Suprapubic skin (tissue), 4 donors: ENCODE results near the gene PDP2. TPM values are rescaled to one million over a fixed set of nuclear protein-coding genes. Genes with fewer than 3 reads are reported as not detected.

Experiments used
- DNase-seq, 2 donors: peaks; one replicate each; pipeline ENCODE4 v3.0.0-alpha.2; 2019; ENCODE audit warnings: low spot score in 2 of 2
- H3K27ac ChIP-seq: fragments of 200-600 bp; sonication (generic); one replicate; pipeline ENCODE4 v1.5.1; 2019
- H3K27me3 ChIP-seq: fragments of 200-600 bp; sonication (generic); one replicate; pipeline ENCODE4 v1.5.1; 2019
- H3K36me3 ChIP-seq: fragments of 200-600 bp; sonication (generic); one replicate; pipeline ENCODE4 v1.5.1; 2019
- H3K4me1 ChIP-seq: fragments of 200-600 bp; sonication (generic); one replicate; pipeline ENCODE4 v1.5.1; 2019
- H3K4me3 ChIP-seq: fragments of 200-600 bp; sonication (generic); one replicate; pipeline ENCODE4 v1.5.1; 2019; ENCODE audit warnings: mild to moderate bottlenecking
- H3K9me3 ChIP-seq: fragments of 200-600 bp; sonication (generic); one replicate; pipeline ENCODE4 v1.5.1; 2019
- EP300 ChIP-seq: sonication (generic); formaldehyde crosslinking; IDR thresholded peaks from one replicate; pipeline ENCODE4 v1.6.1; 2017; ENCODE audit warnings: antibody characterized with exemption
- POLR2A ChIP-seq, 2 donors: fragments of 450-650 bp; IDR thresholded peaks; one replicate each; pipeline ENCODE4 v1.6.1; 2017; ENCODE audit warnings: antibody characterized with exemption in 2 of 2, mild to moderate bottlenecking in 2 of 2, moderate library complexity in 2 of 2
- POLR2AphosphoS5 ChIP-seq, 3 donors: sonication (generic); formaldehyde crosslinking; IDR thresholded peaks; one replicate each; pipeline ENCODE4 v1.6.1; 2017; ENCODE audit warnings: antibody characterized with exemption in 3 of 3
- WGBS: methylation state at CpG from one replicate; pipeline ENCODE4 v1.1.5; 2018; 5-methylcytosine and 5-hydroxymethylcytosine counted together
- total RNA-seq, 4 donors: library from RNA; depleted of rRNA; stranded (reverse); fragments of >200 nt; gene quantifications; one replicate each; pipeline ENCODE4 v1.1.0, GENCODE V29; 2016
- TF ChIP-seq, protein P1 (sequence below), 2 donors: fragments of 200-600 bp in 1 of 2; fragments of 450-650 bp in 1 of 2; sonication (generic) in 1 of 2; IDR thresholded peaks; one replicate each; pipeline ENCODE4 v1.5.1; 2016 to 2019; ENCODE audit warnings: antibody characterized with exemption in 2 of 2, mild to moderate bottlenecking in 1 of 2, moderate library complexity in 1 of 2

PDP2 gene
- total RNA-seq, 4 donors from 2014 or later: 5.0 to 8.3 (median 6.6) TPM

DNA sequence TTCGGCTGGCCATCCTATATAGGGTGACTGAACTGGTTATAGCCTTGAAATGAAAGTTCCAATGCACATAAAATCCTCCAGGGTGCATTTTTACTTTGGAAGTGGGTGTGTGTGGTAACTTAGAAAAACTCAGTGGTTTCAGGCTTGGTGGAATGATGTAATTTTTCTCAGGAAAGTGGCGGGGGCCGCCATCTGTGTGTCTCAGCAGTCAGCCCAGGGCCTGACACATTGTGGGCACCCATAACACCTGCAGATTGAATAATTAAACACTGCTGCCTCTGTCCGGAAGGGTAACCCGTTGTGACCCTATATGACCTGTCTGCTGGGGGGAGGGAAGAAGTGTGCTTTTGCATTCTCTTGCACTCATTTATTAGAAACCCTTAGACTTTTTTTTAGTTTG, 2.2 kb upstream of the PDP2 start:
- WGBS: 67% methylated on average over 5 of the region's 5 CpGs
- Histone ChIP-seq H3K9me3 (no peaks in the 10 kb centered on the region), H3K27me3 (no peaks in the 10 kb centered on the region), H3K36me3 (no peaks in the 10 kb centered on the region), H3K27ac (no peak overlapping the region), H3K4me3 (no peak overlapping the region), H3K4me1 (peaks cover 25% of the 10 kb centered on the region)
- TF ChIP-seq, protein P1, sequence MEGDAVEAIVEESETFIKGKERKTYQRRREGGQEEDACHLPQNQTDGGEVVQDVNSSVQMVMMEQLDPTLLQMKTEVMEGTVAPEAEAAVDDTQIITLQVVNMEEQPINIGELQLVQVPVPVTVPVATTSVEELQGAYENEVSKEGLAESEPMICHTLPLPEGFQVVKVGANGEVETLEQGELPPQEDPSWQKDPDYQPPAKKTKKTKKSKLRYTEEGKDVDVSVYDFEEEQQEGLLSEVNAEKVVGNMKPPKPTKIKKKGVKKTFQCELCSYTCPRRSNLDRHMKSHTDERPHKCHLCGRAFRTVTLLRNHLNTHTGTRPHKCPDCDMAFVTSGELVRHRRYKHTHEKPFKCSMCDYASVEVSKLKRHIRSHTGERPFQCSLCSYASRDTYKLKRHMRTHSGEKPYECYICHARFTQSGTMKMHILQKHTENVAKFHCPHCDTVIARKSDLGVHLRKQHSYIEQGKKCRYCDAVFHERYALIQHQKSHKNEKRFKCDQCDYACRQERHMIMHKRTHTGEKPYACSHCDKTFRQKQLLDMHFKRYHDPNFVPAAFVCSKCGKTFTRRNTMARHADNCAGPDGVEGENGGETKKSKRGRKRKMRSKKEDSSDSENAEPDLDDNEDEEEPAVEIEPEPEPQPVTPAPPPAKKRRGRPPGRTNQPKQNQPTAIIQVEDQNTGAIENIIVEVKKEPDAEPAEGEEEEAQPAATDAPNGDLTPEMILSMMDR (IDR thresholded peaks at IDR 0.05): no peak
- TF ChIP-seq POLR2A (IDR thresholded peaks at IDR 0.05) (no peak), POLR2AphosphoS5 (IDR thresholded peaks at IDR 0.05) (no peak), EP300 (no peak)
- no peak for DNase-seq

- Histone ChIP-seq H3K27me3 (no peaks in the 10 kb centered on the region), H3K9me3 (no peaks in the 10 kb centered on the region), H3K4me3 (peak overlapping the region; percentile 71), H3K4me1 (peaks cover 21% of the 10 kb centered on the region), H3K27ac (peak overlapping the region; percentile 5), H3K36me3 (peaks cover 20% of the 10 kb centered on the region)
- DNase-seq: no peak
- TF ChIP-seq EP300: no peak
- no peak for TF ChIP-seq POLR2AphosphoS5 (IDR thresholded peaks at IDR 0.05)
- WGBS: 3% methylated on average over 12 of the region's 23 CpGs
These were observed 701 bp downstream of the PDP2 start for GRCh38 chr16:66881014-66881417.

DNA sequence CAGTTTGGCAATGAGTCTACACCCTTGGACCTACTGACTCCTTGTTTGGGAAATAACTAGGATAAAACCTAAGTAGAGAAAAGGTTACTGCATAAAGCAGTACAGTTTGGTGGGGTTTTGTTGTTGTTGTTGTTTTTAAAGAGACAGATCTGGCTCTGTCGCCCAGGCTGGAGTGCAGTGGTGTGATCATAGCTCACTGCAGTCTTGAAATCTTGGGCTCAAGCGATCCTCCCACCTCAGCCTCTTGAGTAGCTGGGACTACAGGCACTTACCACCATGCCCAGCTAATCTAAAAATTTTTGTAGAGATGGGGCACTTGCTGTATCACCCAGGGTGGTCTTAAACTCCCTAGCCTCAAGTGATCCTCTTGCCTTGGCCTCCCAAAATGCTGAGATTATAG, 1.2 kb downstream of the PDP2 start:
- Histone ChIP-seq H3K27ac (no peak overlapping the region), H3K4me3 (peak overlapping the region; percentile 71), H3K27me3 (no peaks in the 10 kb centered on the region), H3K9me3 (no peaks in the 10 kb centered on the region), H3K4me1 (peaks cover 21% of the 10 kb centered on the region), H3K36me3 (peaks cover 25% of the 10 kb centered on the region)
- no peak for TF ChIP-seq POLR2A (IDR thresholded peaks at IDR 0.05)
- TF ChIP-seq EP300: no peak
- no peak for TF ChIP-seq POLR2AphosphoS5 (IDR thresholded peaks at IDR 0.05)
- TF ChIP-seq, protein P1 (IDR thresholded peaks at IDR 0.05): no peak
- no peak for DNase-seq
- WGBS: 77% methylated on average over 2 of the region's 2 CpGs

GRCh38 chr16:66881964-66882508, 1.7 kb downstream of the PDP2 start:
- H3K27me3 ChIP-seq: no peaks in the 10 kb centered on the region
- H3K4me1 ChIP-seq: peaks cover 21% of the 10 kb centered on the region
- H3K27ac ChIP-seq: no peak overlapping the region
- WGBS: 90% methylated on average over 8 of the region's 8 CpGs
- H3K36me3 ChIP-seq: peaks cover 29% of the 10 kb centered on the region
- H3K9me3 ChIP-seq: no peaks in the 10 kb centered on the region
- H3K4me3 ChIP-seq: no peak overlapping the region
- TF ChIP-seq POLR2AphosphoS5 (IDR thresholded peaks at IDR 0.05): no peak
- DNase-seq: no peak

GRCh38 chr16:66882702-66883101, 2.4 kb downstream of the PDP2 start:
- 91% methylated on average over 3 of the region's 3 CpGs for WGBS
- no peak for DNase-seq
- Histone ChIP-seq H3K27me3 (no peaks in the 10 kb centered on the region), H3K9me3 (no peaks in the 10 kb centered on the region), H3K27ac (no peak overlapping the region), H3K4me3 (no peak overlapping the region), H3K36me3 (peaks cover 30% of the 10 kb centered on the region), H3K4me1 (peaks cover 21% of the 10 kb centered on the region)
- TF ChIP-seq EP300 (no peak), POLR2A (IDR thresholded peaks at IDR 0.05) (no peak), POLR2AphosphoS5 (IDR thresholded peaks at IDR 0.05) (no peak)
- TF ChIP-seq, protein P1 (IDR thresholded peaks at IDR 0.05): no peak

DNA sequence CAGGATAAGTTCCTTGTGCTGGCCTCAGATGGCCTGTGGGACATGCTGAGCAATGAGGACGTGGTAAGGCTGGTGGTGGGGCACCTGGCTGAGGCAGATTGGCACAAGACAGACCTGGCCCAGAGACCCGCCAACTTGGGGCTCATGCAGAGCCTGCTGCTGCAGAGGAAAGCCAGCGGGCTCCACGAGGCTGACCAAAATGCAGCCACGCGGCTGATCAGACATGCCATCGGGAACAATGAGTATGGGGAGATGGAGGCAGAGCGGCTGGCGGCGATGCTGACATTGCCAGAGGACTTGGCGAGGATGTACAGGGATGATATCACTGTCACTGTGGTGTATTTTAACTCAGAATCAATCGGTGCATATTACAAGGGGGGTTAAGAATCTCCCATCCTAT, 5.2 kb downstream of the PDP2 start:
- no peak for TF ChIP-seq EP300
- TF ChIP-seq POLR2AphosphoS5 (IDR thresholded peaks at IDR 0.05): no peak
- TF ChIP-seq POLR2A (IDR thresholded peaks at IDR 0.05): no peak
- TF ChIP-seq, protein P1 (IDR thresholded peaks at IDR 0.05): no peak
- no peaks in the 10 kb centered on the region for H3K9me3 ChIP-seq
- no peak overlapping the region for H3K27ac ChIP-seq
- peaks cover 30% of the 10 kb centered on the region for H3K36me3 ChIP-seq
- H3K4me3 ChIP-seq: no peak overlapping the region
- H3K4me1 ChIP-seq: peaks cover 13% of the 10 kb centered on the region
- DNase-seq: no peak
- 83% methylated on average over 10 of the region's 12 CpGs for WGBS
- H3K27me3 ChIP-seq: no peaks in the 10 kb centered on the region
